A673 (cell line): ENCODE data around the gene OR5D18. TPM values are rescaled to one million over a fixed set of nuclear protein-coding genes. Genes with fewer than 3 reads are reported as not detected.

Source experiments
- BruUV-seq: library from RNA; stranded (reverse); fragments of 400-500 nt; replicated peaks from 2 replicates; lab custom pipeline; 2021; lab: Mats Ljungman, UMichigan
- CTCF ChIA-PET: fragments of 300-600 bp; sonication (Branson Sonifier 250); formaldehyde crosslinking; loops from one replicate; lab custom pipeline; 2022; ENCODE audit warnings: antibody characterized with exemption; lab: Charles Lee
- POLR2A ChIA-PET: fragments of 300-600 bp; sonication (Branson Sonifier 250); formaldehyde crosslinking; loops from one replicate; lab custom pipeline; 2022; ENCODE audit warnings: antibody characterized with exemption; ENCODE audit not compliant: low non-redundant PET; lab: Charles Lee
- DNase-seq: peaks from one replicate; pipeline ENCODE4 v3.0.0-alpha.2; 2015; ENCODE audit warnings: low spot score
- H3K27ac ChIP-seq: fragments of 200-600 bp; sonication (generic); 2 replicates; pipeline ENCODE4 v1.5.1; 2016; ENCODE audit warnings: mixed run types, low read depth, mild to moderate bottlenecking, mixed read lengths, antibody characterized with exemption, low read length; ENCODE audit not compliant: poor library complexity, severe bottlenecking
- H3K27me3 ChIP-seq: fragments of 200-600 bp; sonication (generic); replicated peaks from 2 replicates; pipeline ENCODE4 v1.6.1; 2017; ENCODE audit warnings: mixed run types, low read depth, mild to moderate bottlenecking, mixed read lengths, antibody characterized with exemption, low read length; ENCODE audit not compliant: insufficient read depth, poor library complexity
- H3K36me3 ChIP-seq: fragments of 200-600 bp; sonication (generic); 2 replicates; pipeline ENCODE4 v1.6.1; 2016; ENCODE audit warnings: mixed run types, mild to moderate bottlenecking, mixed read lengths, antibody characterized with exemption, low read length; ENCODE audit not compliant: insufficient read depth, poor library complexity, severe bottlenecking
- H3K4me1 ChIP-seq: fragments of 200-600 bp; sonication (generic); 2 replicates; pipeline ENCODE4 v1.6.1; 2017; ENCODE audit warnings: mixed run types, mild to moderate bottlenecking, mixed read lengths, antibody characterized with exemption, low read length; ENCODE audit not compliant: insufficient read depth, poor library complexity, severe bottlenecking
- H3K4me3 ChIP-seq: fragments of 200-600 bp; sonication (generic); 2 replicates; pipeline ENCODE4 v1.5.1; 2016; ENCODE audit warnings: low read depth, mixed run types, mild to moderate bottlenecking, mixed read lengths, low read length; ENCODE audit not compliant: poor library complexity, severe bottlenecking
- H3K9me3 ChIP-seq: fragments of 200-600 bp; sonication (generic); 2 replicates; pipeline ENCODE4 v1.6.1; 2016; ENCODE audit warnings: mixed run types, low read depth, mild to moderate bottlenecking, mixed read lengths, antibody characterized with exemption, low read length; ENCODE audit not compliant: poor library complexity, severe bottlenecking
- EZH2 ChIP-seq: fragments of 200-600 bp; sonication (generic); IDR thresholded peaks from 2 replicates; pipeline ENCODE4 v1.6.1; 2017; ENCODE audit warnings: borderline replicate concordance, low read depth, mild to moderate bottlenecking, mixed read lengths, antibody characterized with exemption, low read length; ENCODE audit not compliant: poor library complexity, severe bottlenecking
- intact Hi-C: fragments of 100-400 bp; cut with micrococcal nuclease; formaldehyde crosslinking; loops from one replicate; pipeline ENCODE4 v1.10.0; 2022; ENCODE audit not compliant: unreplicated experiment
- total RNA-seq: library from RNA; stranded (reverse); gene quantifications from 2 replicates; pipeline ENCODE4 v1.2.3, GENCODE V29; 2021
- TF ChIP-seq, protein P1 (sequence below): fragments of 300-800, 200-600 bp; sonication (generic); conservative IDR thresholded peaks from 2 replicates; pipeline ENCODE4 v1.5.1; 2017; ENCODE audit warnings: low read depth, mild to moderate bottlenecking, antibody characterized with exemption, low read length, moderate library complexity, mixed read lengths

OR5D18 gene
- total RNA-seq, 1 experiment from 2014 or later, result not detected

DNA sequence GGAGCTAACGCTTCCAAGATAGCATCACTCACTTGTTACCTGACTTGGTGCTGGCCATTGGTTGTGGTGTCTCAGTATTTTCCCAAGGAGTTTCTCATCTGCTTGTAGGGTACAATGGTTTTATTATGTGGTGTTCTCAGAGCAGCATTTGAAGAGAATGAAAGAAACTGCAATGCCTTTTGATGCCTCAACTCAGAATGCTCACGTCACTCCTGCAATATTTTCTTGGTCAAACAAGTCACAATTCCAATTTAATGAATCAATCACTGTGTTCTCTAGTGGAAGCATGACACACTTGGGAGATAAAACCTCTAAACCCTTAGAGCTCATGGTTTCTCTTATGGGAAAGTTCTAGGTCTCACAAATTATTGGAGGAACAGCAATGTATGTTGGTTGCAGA, 26.1 kb upstream of the OR5D18 start:
- no peak overlapping the region for H3K27ac ChIP-seq
- no peak overlapping the region for H3K4me3 ChIP-seq
- ChIA-PET POLR2A (no interaction called here), CTCF (no interaction called here)
- no TSS peak for BruUV-seq
- intact Hi-C loops, result no loop called here
- no peaks in the 10 kb centered on the region for H3K4me1 ChIP-seq
- TF ChIP-seq, protein P1, sequence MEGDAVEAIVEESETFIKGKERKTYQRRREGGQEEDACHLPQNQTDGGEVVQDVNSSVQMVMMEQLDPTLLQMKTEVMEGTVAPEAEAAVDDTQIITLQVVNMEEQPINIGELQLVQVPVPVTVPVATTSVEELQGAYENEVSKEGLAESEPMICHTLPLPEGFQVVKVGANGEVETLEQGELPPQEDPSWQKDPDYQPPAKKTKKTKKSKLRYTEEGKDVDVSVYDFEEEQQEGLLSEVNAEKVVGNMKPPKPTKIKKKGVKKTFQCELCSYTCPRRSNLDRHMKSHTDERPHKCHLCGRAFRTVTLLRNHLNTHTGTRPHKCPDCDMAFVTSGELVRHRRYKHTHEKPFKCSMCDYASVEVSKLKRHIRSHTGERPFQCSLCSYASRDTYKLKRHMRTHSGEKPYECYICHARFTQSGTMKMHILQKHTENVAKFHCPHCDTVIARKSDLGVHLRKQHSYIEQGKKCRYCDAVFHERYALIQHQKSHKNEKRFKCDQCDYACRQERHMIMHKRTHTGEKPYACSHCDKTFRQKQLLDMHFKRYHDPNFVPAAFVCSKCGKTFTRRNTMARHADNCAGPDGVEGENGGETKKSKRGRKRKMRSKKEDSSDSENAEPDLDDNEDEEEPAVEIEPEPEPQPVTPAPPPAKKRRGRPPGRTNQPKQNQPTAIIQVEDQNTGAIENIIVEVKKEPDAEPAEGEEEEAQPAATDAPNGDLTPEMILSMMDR, result no peak
- no peak for TF ChIP-seq EZH2
- DNase-seq, result no peak
- H3K9me3 ChIP-seq, result peaks cover 12% of the 10 kb centered on the region
- no peaks in the 10 kb centered on the region for H3K36me3 ChIP-seq
- H3K27me3 ChIP-seq, result no peaks in the 10 kb centered on the region

DNA sequence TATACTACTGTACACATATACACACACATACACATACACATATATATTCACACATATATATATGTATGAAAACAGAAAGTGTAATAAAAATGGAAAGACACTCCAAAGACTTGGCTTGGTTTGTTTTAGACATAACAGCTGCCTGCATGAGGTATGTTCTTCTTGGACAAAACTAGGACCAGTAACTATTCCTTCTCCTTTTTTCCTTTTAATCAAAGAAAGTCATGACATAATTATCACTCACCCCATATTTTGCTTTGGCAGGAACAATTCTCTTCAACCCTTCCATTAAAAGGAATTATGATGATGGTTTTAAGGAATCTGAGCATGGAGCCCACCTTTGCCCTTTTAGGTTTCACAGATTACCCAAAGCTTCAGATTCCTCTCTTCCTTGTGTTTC, 24.2 kb upstream of the OR5D18 start, which contains the start of gene OR5D14:
TSS of gene OR5D14 (plus strand) at position 301 of the 400 bp plus-strand sequence. CDS start at position 301, 0 bp downstream.
- intact Hi-C loops, result no loop called here
- TF ChIP-seq, protein P1, result no peak
- no peak for TF ChIP-seq EZH2
- no peaks in the 10 kb centered on the region for H3K27me3 ChIP-seq
- H3K4me3 ChIP-seq, result no peak within 1 kb of the TSS
- no peaks in the 10 kb centered on the region for H3K36me3 ChIP-seq
- H3K9me3 ChIP-seq, result peaks cover 13% of the 10 kb centered on the region
- H3K4me1 ChIP-seq, result no peaks in the 10 kb centered on the region
- no TSS peak for BruUV-seq
- ChIA-PET CTCF (no interaction called here), POLR2A (no interaction called here)
- DNase-seq, result no peak
- H3K27ac ChIP-seq, result no peak within 1 kb of the TSS

DNA sequence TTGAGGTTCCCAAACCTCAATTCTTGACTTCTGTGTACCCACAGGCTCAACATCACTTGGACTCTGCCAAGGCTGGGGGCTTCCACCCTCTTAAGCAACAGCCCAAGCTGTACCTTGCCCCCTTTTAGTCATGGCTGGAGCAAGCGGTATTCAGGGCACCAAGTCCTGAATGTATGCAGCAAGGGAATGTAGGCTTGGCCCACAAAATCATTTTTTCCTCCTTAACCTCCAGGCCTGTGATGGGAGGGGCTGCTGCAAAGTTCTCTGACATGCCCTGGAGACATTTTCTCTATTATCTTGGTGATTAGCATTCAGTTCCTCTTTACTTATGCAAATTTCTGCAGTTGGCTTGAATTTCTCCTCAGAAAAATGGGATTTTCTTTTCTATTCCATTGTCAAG, 13.2 kb upstream of the OR5D18 start:
- POLR2A ChIA-PET, result no interaction called here
- DNase-seq, result no peak
- no peak overlapping the region for H3K27ac ChIP-seq
- no peak for TF ChIP-seq EZH2
- TF ChIP-seq, protein P1, result no peak
- no peak overlapping the region for H3K4me3 ChIP-seq
- H3K27me3 ChIP-seq, result no peaks in the 10 kb centered on the region
- CTCF ChIA-PET, result no interaction called here
- no TSS peak for BruUV-seq
- H3K36me3 ChIP-seq, result no peaks in the 10 kb centered on the region
- peaks cover 9% of the 10 kb centered on the region for H3K9me3 ChIP-seq
- intact Hi-C loops, result no loop called here
- no peaks in the 10 kb centered on the region for H3K4me1 ChIP-seq
